Neuronal stem cell (in vitro differentiated cells): ENCODE data around the gene YAE1.

Experiments
- DNase-seq: peaks from one replicate; pipeline ENCODE4 v3.0.0-alpha.2; 2013; ENCODE audit warnings: low spot score
- H2AFZ ChIP-seq: one replicate; pipeline ENCODE4 v1.6.1; 2013; ENCODE audit warnings: mild to moderate bottlenecking, low read length, inconsistent platforms
- H2AK5ac ChIP-seq: 2 replicates; pipeline ENCODE4 v1.6.1; 2013; ENCODE audit warnings: low read depth, mild to moderate bottlenecking, inconsistent platforms, low read length, moderate library complexity, mixed read lengths
- H2BK120ac ChIP-seq: 2 replicates; pipeline ENCODE4 v1.6.1; 2013; ENCODE audit warnings: low read depth, mild to moderate bottlenecking, inconsistent platforms, low read length, moderate library complexity, mixed read lengths
- H2BK12ac ChIP-seq: one replicate; pipeline ENCODE4 v1.6.1; 2013; ENCODE audit warnings: low read length, inconsistent platforms
- H2BK15ac ChIP-seq: 2 replicates; pipeline ENCODE4 v1.6.1; 2013; ENCODE audit warnings: mild to moderate bottlenecking, low read length, inconsistent platforms, mixed read lengths
- H2BK5ac ChIP-seq: one replicate; pipeline ENCODE4 v1.6.1; 2013; ENCODE audit warnings: inconsistent platforms, mild to moderate bottlenecking, low read length, moderate library complexity
- H3K14ac ChIP-seq: one replicate; pipeline ENCODE4 v1.6.1; 2013; ENCODE audit warnings: low read length, inconsistent platforms
- H3K18ac ChIP-seq: 2 replicates; pipeline ENCODE4 v1.6.1; 2013; ENCODE audit warnings: low read length, inconsistent platforms
- H3K23ac ChIP-seq: 2 replicates; pipeline ENCODE4 v1.6.1; 2013; ENCODE audit warnings: low read depth, mild to moderate bottlenecking, mixed read lengths, low read length, inconsistent platforms; ENCODE audit not compliant: poor library complexity
- H3K27ac ChIP-seq: replicated peaks from 3 replicates; pipeline ENCODE4 v1.5.1; 2013; ENCODE audit warnings: low read length, inconsistent platforms
- H3K27me3 ChIP-seq, 3 experiments: 2 replicates each; pipeline ENCODE4 v1.6.1; 2013; ENCODE audit warnings: low read length in 3 of 3, mild to moderate bottlenecking in 2 of 3, inconsistent platforms in 1 of 3, low read depth in 1 of 3, mixed read lengths in 1 of 3, moderate library complexity in 1 of 3; ENCODE audit not compliant: control insufficient read depth in 3 of 3, insufficient read depth in 3 of 3
- H3K36me3 ChIP-seq, 2 donors: replicated peaks in 1 of 2; 2 replicates each; pipeline ENCODE4 v1.6.1; 2013; ENCODE audit warnings: low read length in 2 of 2; ENCODE audit not compliant: control insufficient read depth in 2 of 2, insufficient read depth in 2 of 2
- H3K4ac ChIP-seq: 2 replicates; pipeline ENCODE4 v1.6.1; 2013; ENCODE audit warnings: inconsistent platforms, mild to moderate bottlenecking, low read length, moderate library complexity
- H3K4me1 ChIP-seq, 2 donors: 1 replicate in 1 of 2; 2 replicates in 1 of 2; pipeline ENCODE4 v1.6.1; 2013; ENCODE audit warnings: low read length in 2 of 2, low read depth in 1 of 2; ENCODE audit not compliant: control insufficient read depth in 2 of 2, insufficient read depth in 1 of 2
- H3K4me2 ChIP-seq: one replicate; pipeline ENCODE4 v1.6.1; 2013; ENCODE audit warnings: mild to moderate bottlenecking, low read length, inconsistent platforms; ENCODE audit not compliant: insufficient read depth, poor library complexity, severe bottlenecking
- H3K4me3 ChIP-seq, 2 donors: 2 replicates each; pipeline ENCODE4 v1.5.1; 2013; ENCODE audit warnings: low read length in 2 of 2, mild to moderate bottlenecking in 2 of 2, inconsistent platforms in 1 of 2, moderate library complexity in 1 of 2
- H3K79me1 ChIP-seq: one replicate; pipeline ENCODE4 v1.6.1; 2013; ENCODE audit warnings: low read depth, mild to moderate bottlenecking, inconsistent platforms, low read length, moderate library complexity
- H3K9ac ChIP-seq: one replicate; pipeline ENCODE4 v1.6.1; 2013; ENCODE audit warnings: mild to moderate bottlenecking, low read depth, low read length, inconsistent platforms; ENCODE audit not compliant: poor library complexity
- H3K9me3 ChIP-seq, 2 donors: replicated peaks in 1 of 2; 2 replicates each; pipeline versions ENCODE3 to v1.6.1; 2013; ENCODE audit warnings: low read length in 2 of 2, mild to moderate bottlenecking in 2 of 2, inconsistent platforms in 1 of 2, low read depth in 1 of 2, mixed read lengths in 1 of 2, moderate library complexity in 1 of 2; ENCODE audit not compliant: control insufficient read depth in 2 of 2, insufficient read depth in 1 of 2
- H4K8ac ChIP-seq: one replicate; pipeline ENCODE4 v1.6.1; 2013; ENCODE audit warnings: low read depth, mild to moderate bottlenecking, inconsistent platforms, low read length, moderate library complexity
- H4K91ac ChIP-seq: one replicate; pipeline ENCODE4 v1.6.1; 2013; ENCODE audit warnings: low read length, low read depth, mild to moderate bottlenecking, inconsistent platforms; ENCODE audit not compliant: poor library complexity
- WGBS, 2 donors: extraction: QIAGEN DNeasy Blood & Tissue Kit; methylation state at CpG; one replicate each; pipeline ENCODE4 v1.1.7; 2013; ENCODE audit warnings: missing lambda C conversion rate in 2 of 2, mixed read lengths in 1 of 2; ENCODE audit not compliant: insufficient read length in 2 of 2, insufficient replicate concordance in 1 of 2; ENCODE audit errors: extremely low coverage in 2 of 2; 5-methylcytosine and 5-hydroxymethylcytosine counted together

YAE1 gene

DNA sequence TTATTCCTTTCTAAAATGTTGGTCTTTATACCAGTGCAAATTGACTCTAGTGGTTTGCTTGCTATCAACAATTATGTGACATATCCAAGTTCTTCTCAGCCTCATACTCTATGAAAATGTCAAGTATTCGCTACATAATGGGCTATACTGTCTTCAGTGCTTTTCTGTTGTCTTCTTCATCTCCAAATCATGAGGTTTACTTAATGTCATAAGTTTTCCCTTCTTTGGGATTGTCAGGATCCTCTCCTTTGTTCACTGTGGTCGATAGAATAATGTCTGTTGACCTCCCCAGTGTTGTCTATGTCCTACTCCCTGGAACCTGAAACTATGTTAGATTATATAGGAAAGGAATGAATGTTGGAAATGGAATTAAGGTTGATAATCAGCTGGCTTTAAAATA lies 40.7 kb downstream of the YAE1 start:
- Histone ChIP-seq H3K27me3 (no peaks in the 10 kb centered on the region), H4K8ac (no peak overlapping the region), H2AK5ac (no peak overlapping the region), H3K4me3 (no peak overlapping the region), H3K36me3 (no peaks in the 10 kb centered on the region), H2BK120ac (no peak overlapping the region), H2BK5ac (no peak overlapping the region), H3K23ac (no peak overlapping the region), H2BK12ac (no peak overlapping the region), H3K27ac (no peak overlapping the region), H3K9ac (no peak overlapping the region), H2BK15ac (no peak overlapping the region), H4K91ac (no peak overlapping the region), H3K9me3 (peaks cover 3 to 4% of the 10 kb centered on the region in 2 donors), H3K14ac (no peak overlapping the region), H2AFZ (no peak overlapping the region), H3K4me1 (no peaks in the 10 kb centered on the region), H3K4me2 (no peak overlapping the region), H3K79me1 (no peaks in the 10 kb centered on the region), H3K18ac (no peak overlapping the region), H3K4ac (no peak overlapping the region)
- WGBS, 2 donors = no CpG with 5 or more reads among the region's 2 CpGs
- no peak for DNase-seq

- Histone ChIP-seq H3K36me3 (no peaks in the 10 kb centered on the region), H3K4me3 (no peak overlapping the region), H3K4me1 (no peaks in the 10 kb centered on the region), H2BK5ac (no peak overlapping the region), H4K8ac (no peak overlapping the region), H3K9me3 (peaks cover 3 to 4% of the 10 kb centered on the region in 2 donors), H3K14ac (no peak overlapping the region), H3K4me2 (no peak overlapping the region), H2BK15ac (no peak overlapping the region), H3K9ac (no peak overlapping the region), H3K4ac (no peak overlapping the region), H3K27ac (no peak overlapping the region), H4K91ac (no peak overlapping the region), H3K27me3 (no peaks in the 10 kb centered on the region), H2BK12ac (no peak overlapping the region), H2AFZ (no peak overlapping the region), H3K18ac (no peak overlapping the region), H3K23ac (no peak overlapping the region), H2BK120ac (no peak overlapping the region), H3K79me1 (no peaks in the 10 kb centered on the region), H2AK5ac (no peak overlapping the region)
- WGBS, 2 donors = no CpG with 5 or more reads among the region's 2 CpGs
- DNase-seq = no peak
These were observed 41.7 kb downstream of the YAE1 start for GRCh38 chr7:39607865-39608264.

DNA sequence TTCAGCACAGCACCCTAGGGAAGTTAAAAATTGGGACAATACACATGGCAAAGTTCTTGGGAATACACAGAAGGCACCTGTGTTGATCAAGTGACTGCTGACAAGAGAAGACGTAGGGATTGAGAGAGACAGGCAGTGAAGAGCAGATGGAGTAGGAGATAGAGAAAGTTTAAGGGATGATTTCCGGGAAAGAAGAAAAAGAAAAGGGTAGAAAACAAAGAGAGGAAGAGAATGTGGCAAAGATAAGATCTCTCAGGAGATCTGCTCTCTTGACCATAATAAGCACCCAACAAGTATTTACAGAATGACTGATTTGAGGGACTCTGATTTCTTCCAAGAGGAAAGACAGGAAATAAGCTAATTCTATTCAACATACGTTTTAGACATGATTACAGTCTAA lies 42.1 kb downstream of the YAE1 start:
- H3K9me3 ChIP-seq = peaks cover 3 to 4% of the 10 kb centered on the region in 2 donors
- no peak overlapping the region for H3K4me2 ChIP-seq
- no peaks in the 10 kb centered on the region for H3K36me3 ChIP-seq
- H3K4me3 ChIP-seq = no peak overlapping the region
- H2BK15ac ChIP-seq = no peak overlapping the region
- no peak overlapping the region for H2BK120ac ChIP-seq
- H3K23ac ChIP-seq = no peak overlapping the region
- DNase-seq = no peak
- H3K27me3 ChIP-seq = no peaks in the 10 kb centered on the region
- no peak overlapping the region for H3K14ac ChIP-seq
- H2BK12ac ChIP-seq = no peak overlapping the region
- H2BK5ac ChIP-seq = no peak overlapping the region
- H3K9ac ChIP-seq = no peak overlapping the region
- H2AK5ac ChIP-seq = no peak overlapping the region
- WGBS, 2 donors = 100% methylated on average over 1 of the region's 3 CpGs; no CpG with 5 or more reads in 1 of the 2 donors
- H3K18ac ChIP-seq = no peak overlapping the region
- H4K91ac ChIP-seq = no peak overlapping the region
- no peaks in the 10 kb centered on the region for H3K79me1 ChIP-seq
- H3K4me1 ChIP-seq = no peaks in the 10 kb centered on the region
- H3K27ac ChIP-seq = no peak overlapping the region
- no peak overlapping the region for H4K8ac ChIP-seq
- no peak overlapping the region for H3K4ac ChIP-seq
- H2AFZ ChIP-seq = no peak overlapping the region

DNA sequence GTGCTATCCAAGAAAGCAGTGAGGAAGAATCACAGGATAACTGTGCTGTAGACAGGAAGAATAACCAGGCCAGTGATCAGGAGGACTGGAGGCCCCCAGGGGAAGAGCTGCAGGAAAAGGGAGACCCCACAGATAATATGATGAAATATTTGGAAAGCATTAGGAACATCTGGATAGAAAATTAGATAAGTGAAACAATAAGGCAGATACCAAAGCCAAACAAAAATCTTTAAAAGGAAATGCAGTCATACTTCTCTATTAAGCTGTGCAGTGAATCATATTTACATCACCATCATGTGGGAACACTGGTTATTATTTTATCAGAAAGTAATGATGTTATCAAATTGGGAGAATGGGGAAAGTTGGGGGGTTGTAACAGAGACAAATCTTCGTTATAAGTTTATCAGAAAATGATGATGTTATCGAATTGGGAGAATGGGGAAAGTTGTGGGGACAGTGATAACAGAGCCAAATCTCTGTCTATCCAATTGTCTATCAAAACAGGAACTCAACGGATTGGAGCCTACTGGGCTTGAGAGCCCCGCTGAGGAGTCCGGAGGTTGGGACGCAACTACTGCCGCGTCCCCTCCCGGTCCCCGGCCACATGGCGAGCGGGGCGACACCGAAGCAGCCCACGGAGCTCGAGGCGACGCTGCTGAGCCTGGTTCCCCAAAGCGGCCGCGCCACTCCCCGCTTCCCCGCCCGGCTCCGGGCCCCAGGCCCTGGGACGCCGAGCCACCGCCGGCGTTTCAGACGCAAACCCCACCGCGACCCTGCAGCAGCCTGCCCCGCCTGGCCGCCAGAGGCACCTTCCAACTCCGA lies 43.1 kb downstream of the YAE1 start:
- H3K9me3 ChIP-seq = peaks cover 3 to 4% of the 10 kb centered on the region in 2 donors
- no peaks in the 10 kb centered on the region for H3K79me1 ChIP-seq
- H3K18ac ChIP-seq = peak overlapping the region; percentile 81
- peak; percentile 17 for DNase-seq
- no peak overlapping the region for H3K23ac ChIP-seq
- peak overlapping the region; percentile 47 for H3K4me2 ChIP-seq
- WGBS, 2 donors = 100% methylated on average over 2 of the region's 36 CpGs; no CpG with 5 or more reads in 1 of the 2 donors
- H3K4ac ChIP-seq = no peak overlapping the region
- no peak overlapping the region for H3K27ac ChIP-seq
- H3K14ac ChIP-seq = no peak overlapping the region
- H3K27me3 ChIP-seq = no peaks in the 10 kb centered on the region
- no peak overlapping the region for H2BK12ac ChIP-seq
- H3K36me3 ChIP-seq = no peaks in the 10 kb centered on the region
- H2AFZ ChIP-seq = peak overlapping the region; percentile 29
- H3K4me1 ChIP-seq = no peaks in the 10 kb centered on the region
- no peak overlapping the region for H3K9ac ChIP-seq
- no peak overlapping the region for H2AK5ac ChIP-seq
- no peak overlapping the region for H4K8ac ChIP-seq
- peak overlapping the region in 1 of 2 donors; percentile 58 for H3K4me3 ChIP-seq
- no peak overlapping the region for H4K91ac ChIP-seq
- no peak overlapping the region for H2BK5ac ChIP-seq
- no peak overlapping the region for H2BK120ac ChIP-seq
- H2BK15ac ChIP-seq = no peak overlapping the region
